Activated CD4-positive, CD25-positive, alpha-beta regulatory T cell treated with anti-CD3 and anti-CD28 coated beads, Interleukin-2, amount 50 U/mL, for 24 hours (primary cell): ENCODE data around the gene SPNS3.

Source experiments
- ATAC-seq, 2 donors: fragments of 150-1000 bp; cut with Tn5 transposase; one replicate each; pipeline ENCODE4 v1.10.0; 2021; ENCODE audit warnings: mild to moderate bottlenecking in 1 of 2, moderate library complexity in 1 of 2

The SPNS3 gene

DNA sequence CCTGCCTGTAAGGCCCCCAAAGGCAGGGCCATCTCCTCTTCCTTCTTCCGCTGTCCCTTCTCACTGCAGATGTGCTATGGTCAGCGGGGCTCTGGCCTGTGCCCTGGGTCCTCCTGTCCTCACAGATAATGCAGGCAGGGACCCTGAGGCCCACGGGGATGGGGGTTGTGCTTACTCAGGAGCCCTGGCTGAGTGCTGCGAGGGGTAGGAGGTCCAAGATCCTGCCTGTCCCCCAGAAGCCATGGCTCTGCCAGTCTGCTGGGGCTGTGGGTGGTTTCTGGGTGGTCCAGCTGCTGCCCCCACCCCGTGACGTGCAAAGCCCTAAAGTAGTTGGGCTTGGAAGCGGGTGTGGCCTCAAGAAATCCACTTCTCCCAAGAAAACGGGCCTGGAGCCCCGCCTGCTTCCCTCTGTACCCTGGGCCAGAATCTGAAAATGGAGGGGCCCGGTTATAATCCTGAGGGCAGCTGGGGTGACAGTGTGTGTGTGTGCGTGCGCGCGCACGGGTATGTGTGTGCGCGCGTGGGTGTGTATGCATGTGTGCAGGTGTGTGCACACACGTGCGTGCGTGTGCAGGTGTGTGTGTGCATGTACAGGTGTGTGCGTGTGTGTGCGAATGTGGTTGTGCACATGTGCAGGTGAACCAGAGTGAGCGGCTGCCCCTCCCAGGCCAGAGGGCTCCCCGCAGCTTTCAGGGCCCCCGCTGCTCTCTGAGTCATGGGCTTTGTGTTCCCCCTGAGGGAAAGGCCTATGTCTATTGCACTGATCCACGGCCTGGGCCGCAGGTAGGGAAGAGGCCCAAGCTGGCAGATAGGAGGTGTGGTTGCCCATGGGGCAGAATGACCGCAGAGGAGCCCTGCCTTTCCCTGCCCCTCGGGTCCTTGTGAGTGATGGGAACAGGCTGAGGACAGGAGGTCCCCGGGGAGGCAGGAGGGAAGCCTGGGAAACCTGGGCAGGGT is 78.7 kb downstream of the SPNS3 start:
- no peak for ATAC-seq

DNA sequence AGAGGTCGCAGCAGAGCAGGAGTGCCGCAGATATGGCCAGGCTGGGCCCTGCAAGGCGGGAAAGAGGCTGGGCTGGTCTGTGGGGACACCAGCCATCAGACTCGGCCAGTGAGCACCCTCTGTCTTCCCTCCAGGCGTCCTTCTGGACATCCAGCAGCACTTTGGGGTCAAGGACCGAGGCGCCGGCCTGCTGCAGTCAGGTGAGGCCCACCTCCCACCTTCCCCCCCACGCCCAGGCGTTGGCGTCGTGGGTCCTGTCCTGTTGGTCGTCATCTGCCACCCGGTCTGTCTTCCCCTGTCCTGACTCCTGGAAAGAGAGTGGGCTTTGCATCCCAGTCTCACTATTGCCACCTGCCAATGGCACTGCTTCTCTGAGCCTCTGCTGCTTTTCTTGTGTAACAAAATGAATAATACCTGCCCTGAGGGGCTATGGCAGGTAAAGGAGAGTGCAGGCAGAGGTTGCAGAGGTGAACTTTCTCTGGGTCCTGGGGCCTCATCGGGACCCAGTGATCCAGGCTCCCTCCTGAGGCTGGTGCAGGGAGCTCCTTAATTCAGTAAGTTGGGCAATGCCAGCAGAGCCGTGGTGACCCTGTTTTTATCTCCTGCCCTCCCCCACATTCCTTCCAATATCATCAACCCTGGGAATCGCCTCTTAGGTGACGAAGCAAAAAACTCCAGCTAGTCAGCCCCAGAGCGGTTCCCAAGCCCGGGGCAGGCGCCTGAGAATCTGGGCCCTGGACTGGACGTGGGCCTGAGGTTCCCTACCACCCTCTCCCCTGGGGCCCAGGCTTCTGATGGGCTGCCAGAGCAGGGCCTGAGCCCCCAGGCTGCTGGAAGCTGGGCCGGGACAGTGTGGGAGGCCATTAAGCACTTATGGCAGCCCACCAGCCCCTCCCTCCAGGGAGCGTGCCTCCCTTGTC is 79.6 kb downstream of the SPNS3 start:
- no peak for ATAC-seq

DNA sequence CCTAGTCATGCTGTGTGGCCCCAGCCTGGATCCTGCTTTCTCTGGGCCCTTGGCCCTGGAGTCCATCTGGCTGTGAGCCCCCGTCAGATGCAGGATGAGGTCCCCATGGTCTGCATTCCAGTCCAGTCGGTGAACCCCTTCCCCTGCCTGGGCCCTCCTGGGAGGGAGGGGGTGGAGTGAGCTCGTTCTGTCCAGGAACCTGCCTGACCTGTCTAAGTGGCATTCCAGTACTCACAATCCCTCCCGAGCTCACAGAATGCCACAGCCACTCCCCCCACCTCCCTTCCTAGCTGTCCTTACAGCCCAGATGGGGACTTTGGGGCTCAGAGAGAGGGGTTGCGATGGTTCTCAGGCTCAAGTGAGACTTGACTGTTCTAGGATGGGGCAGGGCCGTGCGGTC is 80.5 kb downstream of the SPNS3 start:
- ATAC-seq, result no peak

DNA sequence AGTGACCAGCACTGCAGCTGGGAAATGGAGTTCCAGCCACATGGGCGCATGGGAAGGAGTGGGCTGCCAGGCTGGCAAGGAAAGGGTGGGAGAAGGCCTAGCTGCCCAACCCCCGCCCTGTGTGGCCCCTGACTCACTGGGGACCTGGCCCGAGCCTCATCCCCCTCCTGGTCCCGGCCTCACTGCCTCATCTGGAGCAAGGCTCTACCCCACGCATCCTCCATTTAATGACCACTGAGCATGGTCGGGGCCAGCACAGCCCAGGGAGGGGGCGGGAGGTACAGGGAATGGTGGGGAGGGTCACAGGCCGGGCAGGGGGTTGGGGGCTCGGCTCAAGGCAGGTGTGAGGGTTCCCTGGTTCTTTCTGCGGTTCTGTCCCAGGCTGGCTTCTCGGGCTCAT is 81.0 kb downstream of the SPNS3 start:
- no peak for ATAC-seq

DNA sequence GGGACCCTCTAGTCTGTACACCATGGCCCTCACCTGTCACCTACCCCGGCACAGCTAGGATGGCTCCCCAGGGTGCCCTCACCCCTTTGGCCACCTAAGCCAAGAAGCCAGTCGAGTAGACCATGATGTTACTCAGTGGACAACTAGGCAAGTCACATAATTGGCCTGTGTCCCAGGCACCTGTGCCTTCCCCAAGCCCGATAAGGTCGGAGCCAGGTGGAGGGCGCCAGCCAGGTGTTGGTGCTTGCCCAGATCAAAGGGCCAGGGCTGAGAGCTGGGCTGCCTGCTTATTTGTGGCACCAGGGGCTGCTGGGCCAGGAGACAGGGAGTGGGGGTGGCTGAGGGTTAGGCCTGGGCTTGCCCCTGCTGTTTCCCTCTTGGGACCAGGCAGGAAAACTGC is 81.8 kb downstream of the SPNS3 start:
- ATAC-seq, result no peak

DNA sequence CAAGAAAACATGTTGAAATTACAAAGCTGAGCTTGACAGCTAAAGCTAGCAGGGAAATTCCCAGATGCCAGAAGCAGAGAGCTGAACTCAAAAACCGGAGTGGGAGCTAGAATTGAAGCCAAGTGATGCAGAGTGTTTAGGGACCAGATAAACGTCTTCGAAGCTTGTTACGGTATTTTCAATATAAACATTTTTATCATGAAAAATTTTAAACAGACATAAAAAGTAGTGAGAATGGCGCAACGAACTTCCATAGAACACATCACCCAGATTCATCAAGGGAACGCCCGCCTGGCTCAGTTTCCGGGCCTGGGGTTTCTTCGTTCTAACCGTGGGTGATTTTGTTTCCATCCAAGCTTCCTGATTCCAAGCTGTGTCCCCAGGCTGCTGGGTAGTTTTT is 83.0 kb downstream of the SPNS3 start:
- no peak for ATAC-seq

DNA sequence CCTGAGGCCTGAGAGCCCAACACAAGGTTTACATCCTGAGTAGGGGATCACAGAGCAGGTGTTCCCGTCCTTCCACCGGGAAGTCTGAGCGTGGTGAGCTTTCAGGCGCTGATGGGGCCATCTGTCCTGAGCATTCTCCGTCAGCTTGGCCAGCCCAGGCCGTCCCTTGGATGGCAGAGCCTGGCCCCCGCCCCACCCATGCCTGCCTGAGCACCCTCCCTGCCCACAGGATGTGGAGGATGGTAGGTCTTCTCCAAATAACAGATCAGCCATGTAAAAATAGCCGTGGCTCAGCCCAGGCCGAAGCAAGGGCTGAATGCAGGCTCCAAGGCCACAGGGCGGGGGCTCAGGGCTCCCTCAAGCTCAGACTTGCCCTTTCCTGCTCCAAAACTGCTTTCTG is 85.2 kb downstream of the SPNS3 start:
- ATAC-seq, result no peak

DNA sequence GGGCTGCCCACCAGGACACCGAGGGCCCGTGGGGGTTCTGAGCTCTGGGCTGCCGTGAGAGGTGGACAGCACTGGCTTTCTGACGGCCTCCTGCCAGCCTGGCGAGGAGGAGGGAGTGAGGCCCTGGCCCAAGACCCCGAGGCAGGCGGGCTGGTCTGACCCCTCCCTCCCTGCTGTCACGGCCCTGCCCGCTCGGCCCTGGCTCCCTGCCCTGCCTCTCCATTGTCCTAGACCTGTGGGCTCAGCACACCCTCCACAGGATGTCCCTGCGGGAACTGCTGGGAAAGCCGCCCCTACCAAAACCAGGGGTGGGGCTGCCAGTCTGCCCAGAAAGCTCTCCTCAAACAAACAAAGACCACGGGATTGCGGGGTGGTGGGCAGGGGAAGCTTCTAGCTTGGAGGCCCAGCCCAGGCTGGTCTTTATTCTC is 85.6 kb downstream of the SPNS3 start:
- no peak for ATAC-seq

DNA sequence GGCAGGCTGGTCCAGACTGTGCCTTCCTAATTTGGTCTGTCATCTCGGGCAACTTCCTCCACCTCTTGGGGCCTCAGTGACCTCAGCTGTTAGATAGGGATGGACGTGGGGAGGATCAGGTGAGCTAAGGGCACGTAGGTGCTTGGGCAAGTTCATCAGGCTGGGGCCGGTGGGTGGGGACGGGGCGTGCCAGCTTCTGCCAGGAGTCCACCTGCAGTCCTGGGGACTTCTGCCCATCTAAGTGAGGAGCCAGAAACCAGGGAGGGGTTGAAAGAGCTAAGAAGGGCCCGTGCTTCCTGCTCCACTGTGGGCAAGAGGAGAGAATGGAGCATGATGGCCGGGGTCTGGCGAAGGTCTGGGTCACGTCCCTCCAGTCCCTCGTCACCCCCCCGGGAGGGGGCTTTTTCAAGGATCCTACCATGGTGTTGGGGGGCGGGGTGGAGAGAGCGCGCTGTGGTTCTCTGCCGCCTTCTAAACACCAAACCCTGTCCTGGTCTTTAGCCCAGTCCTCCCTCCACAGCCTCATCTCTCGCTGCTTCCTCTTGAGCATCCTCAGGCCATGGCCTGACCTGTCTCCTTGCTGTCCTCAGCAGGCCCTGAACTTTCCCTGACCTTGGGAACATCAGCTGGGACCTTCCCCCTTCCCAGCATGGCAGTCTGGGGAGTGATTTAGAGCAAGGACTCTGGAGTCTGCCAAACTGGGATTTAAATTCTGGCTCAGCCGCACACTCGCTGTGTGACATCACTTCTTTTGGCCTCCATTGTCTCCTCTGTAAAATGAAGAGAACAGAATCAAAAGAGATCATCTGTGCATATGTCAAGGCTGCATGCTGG is 86.5 kb downstream of the SPNS3 start:
- no peak for ATAC-seq

DNA sequence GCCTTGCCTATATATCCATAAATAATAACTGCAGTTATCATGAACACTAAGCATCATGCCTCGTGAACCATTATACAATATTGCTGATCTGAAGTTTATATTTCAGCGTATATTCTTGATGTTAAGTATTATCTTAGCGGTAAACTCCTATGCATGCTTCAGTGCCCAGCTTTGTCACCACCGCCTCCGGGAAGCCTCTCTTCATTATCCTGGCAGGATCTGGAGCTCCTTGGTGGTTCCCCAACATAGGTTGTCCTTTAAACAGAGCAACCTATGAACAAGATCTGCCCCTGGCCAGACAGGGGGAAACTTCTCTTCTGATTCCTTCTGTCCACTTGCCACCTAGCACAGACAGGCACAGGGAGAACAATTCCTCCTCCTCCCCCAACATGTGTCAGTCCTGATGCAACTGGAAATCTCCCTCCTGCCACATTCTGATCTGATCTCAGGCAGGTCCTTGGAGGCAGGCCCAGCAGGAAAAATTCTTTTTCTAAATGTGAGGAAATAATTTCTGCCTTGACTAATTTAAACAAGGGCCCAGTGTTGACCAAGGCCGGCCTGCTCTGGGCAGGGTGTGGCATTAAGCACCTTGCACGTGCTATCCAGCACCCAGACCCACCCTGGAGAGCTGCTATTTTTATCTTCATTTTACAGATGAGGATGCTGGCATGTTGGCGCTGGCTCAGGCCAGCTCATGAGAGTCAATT is 87.3 kb downstream of the SPNS3 start:
- no peak for ATAC-seq

DNA sequence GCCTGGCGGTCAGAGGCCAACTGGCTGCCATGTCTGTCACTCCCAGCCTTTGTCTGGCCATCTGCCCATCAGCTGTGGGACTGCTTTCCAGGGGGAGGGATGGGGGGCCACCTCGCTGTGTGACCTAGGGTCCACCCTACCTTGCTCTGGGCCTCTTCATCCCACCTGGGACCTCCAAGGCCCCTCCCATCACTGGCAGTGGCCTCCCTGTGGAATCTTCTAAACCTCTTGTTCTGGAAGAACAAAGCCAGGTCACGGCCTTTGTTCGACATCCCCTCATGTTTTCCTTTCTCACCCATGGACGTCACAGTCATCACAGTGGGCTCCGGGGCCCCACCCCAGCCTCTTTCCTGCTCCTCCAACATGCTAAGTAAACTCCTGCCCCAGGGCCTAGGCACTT is 88.9 kb downstream of the SPNS3 start:
- no peak for ATAC-seq

DNA sequence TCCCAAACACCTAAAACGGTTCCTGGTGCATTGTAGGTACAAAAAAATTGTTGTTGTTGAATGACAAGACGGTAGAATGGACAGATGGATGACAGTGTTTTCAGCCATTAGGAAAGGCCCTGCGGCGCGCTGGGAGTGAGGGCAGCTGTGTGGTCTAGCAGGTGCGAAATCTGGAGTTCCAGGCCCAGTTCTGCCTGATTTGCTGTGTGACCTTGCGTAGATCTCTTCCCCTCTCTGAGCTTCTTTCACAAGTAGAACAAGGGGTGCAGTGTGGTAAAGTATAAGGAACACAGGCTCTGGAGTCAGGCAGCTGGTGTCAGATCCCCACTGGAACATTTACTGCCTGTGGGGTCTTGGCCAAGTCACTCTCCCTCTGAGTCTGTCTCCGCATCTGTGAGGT is 90.2 kb downstream of the SPNS3 start:
- no peak for ATAC-seq

DNA sequence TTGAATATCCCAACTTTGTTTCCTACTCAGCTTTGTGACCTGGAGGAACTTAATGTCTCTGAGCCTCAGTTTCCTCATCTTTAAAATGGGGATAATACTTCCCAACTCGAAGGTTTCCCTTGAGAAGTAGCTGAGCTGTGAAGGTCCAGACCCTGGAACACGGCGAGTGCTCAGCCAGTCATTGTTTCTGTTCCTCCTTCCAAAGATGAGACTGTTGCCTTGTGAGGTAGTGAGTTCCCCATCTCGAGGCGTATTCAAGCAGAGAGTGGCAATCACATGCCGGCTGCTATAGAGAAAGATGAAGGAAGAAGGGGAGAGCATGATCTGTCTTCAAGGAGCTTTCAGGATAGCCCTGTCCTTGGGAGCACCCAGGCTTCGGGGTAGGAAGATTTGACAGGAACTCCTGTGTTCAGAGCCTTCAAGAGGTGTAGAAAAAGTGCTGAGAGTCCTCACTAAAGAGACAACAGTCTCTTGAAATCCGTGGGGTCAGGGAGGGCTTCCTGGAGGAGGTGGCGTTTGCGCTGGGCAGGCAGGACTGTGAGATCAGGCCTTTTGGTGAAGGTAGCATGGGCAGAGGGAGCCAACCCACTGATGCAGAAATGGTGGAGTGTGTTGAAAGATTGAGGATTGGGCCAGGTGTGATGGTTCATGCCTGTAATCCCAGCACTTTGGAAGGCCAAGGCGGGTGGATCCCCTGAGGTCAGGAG is 92.1 kb downstream of the SPNS3 start:
- no peak for ATAC-seq

DNA sequence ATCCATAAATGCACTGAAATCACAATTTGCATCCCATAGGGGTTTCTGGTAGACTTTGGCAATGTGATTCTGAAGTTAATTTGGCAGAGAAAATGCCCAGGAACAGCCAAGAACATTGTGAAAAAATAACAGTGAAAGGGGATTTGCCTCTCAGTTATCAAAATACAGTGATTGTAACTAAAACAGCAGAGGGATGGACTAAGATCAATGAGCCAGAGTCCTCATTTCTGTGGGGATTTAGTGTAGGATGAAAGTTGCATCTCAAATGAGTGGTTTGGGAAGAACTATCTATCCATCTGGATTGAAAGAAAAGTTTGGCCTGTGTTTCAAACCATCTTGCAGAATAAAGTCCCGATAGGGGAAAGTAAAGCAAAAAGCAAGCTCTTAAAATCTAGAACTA is 93.4 kb downstream of the SPNS3 start:
- ATAC-seq, result no peak

DNA sequence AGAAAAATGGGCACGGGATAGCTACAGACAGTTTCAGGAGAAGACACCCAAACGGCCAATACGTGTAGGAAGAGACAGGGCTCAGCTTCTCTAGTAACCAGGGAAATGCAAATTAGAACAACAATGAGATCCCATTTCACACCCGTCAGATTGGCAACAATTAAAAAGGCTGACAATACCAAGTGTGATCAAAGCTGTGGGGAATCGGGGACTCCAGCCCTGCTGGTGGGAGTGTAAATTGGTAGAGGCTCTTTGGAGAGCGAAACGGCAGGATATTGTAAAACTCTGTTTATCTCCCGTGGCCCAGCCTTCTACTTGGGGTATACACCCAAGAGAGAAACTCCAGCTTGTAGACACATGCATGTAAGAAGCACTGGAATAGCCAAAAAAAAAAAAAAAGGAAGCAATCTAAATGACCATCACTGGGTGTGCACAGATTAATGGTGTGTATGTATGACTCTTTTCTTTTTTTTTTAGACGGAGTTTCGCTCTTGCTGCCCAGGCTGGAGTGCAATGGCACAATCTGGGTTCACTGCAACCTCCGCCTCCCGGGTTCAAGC is 93.9 kb downstream of the SPNS3 start:
- no peak for ATAC-seq

DNA sequence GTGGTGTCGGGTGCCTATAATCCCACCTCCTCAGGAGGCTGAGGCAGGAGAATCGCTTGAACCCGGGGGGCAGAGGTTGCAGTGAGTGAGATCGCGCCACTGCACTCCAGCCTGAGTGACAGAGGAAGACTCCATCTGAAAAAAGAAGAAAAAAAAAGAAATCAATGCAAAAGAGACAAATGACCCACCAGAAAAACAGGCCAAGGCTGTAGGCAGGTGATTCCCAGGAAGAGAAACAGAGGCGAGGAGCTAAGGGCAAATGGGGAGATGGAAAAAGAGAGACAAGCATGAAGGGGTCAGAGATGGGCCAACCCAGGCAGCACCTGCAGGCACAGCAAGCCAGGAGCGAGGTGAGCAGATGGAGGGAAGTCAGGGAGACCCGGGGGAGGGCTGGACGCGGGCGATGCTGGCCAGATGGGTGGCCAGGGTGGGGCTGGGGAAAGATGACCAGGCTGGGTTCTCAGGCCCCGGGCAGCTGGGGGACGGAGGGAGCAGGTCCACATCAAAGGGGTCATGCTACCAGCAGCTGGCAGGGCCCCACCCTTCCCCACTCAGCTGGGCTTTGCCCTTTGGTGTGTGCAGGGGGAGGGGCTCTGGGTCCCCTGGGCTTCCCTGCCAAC is 95.9 kb downstream of the SPNS3 start:
- ATAC-seq, result no peak

DNA sequence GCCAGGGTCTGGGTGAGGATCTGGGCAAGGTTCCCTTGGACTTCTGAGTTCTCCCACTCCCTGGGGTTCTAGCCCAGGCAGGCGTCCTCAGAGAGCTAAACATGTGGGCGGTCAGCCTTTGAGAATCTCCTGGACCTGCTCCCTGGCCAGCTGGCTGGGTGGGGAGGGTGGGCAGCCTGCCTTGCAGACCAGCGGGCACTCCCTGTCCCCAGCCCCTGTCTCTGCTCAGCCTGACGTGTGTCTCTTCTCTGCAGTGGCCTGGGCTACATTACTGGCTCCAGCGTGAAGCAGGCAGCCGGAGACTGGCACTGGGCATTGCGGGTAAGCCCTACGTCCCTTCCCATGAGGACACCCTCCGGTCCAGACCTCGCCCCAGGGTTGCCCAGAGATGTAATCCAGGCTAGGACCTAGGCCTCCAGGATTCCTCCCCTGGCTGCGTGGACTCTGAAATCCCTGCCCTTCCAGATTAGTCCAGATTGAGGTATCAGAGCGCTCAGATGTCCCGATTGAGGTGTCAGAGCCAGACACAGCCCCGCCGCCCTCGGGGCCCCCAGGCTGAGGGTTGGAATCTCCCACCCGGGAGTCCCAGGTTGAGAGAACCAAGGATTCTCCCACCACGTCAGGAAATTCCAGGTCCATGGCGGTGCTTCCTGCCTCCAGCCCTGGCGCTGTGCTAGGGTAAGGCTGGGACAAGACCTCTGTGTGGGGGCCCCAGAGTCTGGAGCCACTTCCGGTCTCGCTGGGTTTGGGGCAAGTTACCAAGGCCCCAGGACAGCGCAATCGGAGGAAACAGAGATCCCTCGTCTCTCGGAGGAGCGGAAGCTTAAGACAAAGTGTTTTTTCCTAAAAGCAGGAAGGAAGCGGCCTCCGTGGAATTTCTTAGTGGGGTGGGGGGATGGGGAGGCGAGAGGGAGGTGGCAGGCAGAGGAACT is 97.3 kb downstream of the SPNS3 start:
- ATAC-seq, result no peak

DNA sequence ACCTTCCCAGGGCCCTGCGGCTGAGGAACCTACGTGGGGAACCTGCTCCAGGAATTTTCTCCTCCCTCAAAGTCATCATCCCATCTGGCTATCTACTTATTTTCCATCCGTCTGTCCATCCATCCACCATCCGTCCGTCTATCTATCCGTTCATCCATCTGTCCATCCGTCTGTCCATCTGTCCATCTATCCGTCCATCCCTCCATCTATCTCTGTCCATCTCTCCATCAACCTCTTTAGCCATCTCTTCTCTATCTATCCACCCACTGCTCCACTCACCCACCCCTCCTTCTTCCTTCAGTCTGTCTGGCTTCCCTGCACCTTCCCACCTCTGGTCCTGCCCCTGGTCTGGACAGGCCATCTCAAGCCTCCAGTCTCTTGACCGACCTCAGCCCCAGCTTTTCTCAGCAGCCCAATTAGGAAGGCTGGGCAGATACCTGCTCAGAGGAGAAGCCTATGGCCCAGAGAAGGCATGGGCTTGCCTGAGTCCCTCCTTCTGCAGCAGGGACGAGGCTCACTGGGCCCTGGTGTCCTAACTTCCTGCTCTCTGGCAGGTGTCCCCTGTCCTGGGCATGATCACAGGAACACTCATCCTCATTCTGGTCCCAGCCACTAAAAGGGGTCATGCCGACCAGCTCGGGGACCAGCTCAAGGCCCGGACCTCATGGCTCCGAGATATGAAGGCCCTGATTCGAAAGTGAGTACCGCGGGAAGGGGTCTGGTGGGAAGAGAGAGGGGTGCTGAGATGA is 98.4 kb downstream of the SPNS3 start:
- ATAC-seq, result no peak
